Measurements from ENCODE around the gene HOXC5.

GRCh38 chr12:53988541-53989226 lies 44.2 kb upstream of the HOXC5 start:
- TF ChIP-seq YY1 (IDR thresholded peaks at IDR 0.05; ENCODE audit: insufficient read depth, insufficient read length) (no peak), SUZ12 (IDR thresholded peaks at IDR 0.05; ENCODE audit: extremely low read depth, insufficient read depth, insufficient read length) (no peak)
